Choroid plexus epithelial cell (primary cell): ENCODE results near the gene FLACC1.
A peak's percentile ranks its signal among the peaks of the same experiment; 100 is the strongest.

Experiments
- DNase-seq: peaks from one replicate; pipeline ENCODE4 v3.0.0-alpha.2; 2010; ENCODE audit warnings: low read depth
- H3K4me3 ChIP-seq: 2 replicates; pipeline ENCODE4 v1.5.1; 2011; ENCODE audit warnings: low read depth, mild to moderate bottlenecking, control low read depth, low read length, moderate library complexity
- TF ChIP-seq, protein P1 (sequence below): conservative IDR thresholded peaks from 2 replicates; pipeline ENCODE4 v1.5.1; 2011; ENCODE audit warnings: low read depth, mild to moderate bottlenecking, control low read depth, inconsistent platforms, low read length, moderate library complexity

The FLACC1 gene

DNA sequence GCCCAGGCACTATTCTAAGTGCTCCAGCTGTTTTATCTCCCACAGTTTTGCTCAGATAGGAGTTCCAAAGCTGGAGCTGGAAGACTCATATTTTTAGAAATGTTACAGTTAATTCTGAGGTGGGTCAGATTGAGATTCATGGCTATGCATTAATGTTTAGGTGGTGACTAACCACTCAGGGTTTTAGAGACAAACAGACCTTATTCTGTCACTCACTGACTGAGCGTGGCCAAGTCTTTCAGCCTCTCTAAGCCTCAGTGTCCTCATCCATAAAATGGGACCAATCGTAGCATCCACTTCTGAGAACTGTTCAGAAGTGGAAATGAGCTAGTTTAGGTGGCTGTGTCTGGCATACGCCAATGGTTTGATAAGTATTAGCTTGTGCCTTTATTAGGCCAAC is 101.1 kb downstream of the FLACC1 start:
- H3K4me3 ChIP-seq = no peak overlapping the region
- TF ChIP-seq, protein P1, sequence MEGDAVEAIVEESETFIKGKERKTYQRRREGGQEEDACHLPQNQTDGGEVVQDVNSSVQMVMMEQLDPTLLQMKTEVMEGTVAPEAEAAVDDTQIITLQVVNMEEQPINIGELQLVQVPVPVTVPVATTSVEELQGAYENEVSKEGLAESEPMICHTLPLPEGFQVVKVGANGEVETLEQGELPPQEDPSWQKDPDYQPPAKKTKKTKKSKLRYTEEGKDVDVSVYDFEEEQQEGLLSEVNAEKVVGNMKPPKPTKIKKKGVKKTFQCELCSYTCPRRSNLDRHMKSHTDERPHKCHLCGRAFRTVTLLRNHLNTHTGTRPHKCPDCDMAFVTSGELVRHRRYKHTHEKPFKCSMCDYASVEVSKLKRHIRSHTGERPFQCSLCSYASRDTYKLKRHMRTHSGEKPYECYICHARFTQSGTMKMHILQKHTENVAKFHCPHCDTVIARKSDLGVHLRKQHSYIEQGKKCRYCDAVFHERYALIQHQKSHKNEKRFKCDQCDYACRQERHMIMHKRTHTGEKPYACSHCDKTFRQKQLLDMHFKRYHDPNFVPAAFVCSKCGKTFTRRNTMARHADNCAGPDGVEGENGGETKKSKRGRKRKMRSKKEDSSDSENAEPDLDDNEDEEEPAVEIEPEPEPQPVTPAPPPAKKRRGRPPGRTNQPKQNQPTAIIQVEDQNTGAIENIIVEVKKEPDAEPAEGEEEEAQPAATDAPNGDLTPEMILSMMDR = no peak
- no peak for DNase-seq

DNA sequence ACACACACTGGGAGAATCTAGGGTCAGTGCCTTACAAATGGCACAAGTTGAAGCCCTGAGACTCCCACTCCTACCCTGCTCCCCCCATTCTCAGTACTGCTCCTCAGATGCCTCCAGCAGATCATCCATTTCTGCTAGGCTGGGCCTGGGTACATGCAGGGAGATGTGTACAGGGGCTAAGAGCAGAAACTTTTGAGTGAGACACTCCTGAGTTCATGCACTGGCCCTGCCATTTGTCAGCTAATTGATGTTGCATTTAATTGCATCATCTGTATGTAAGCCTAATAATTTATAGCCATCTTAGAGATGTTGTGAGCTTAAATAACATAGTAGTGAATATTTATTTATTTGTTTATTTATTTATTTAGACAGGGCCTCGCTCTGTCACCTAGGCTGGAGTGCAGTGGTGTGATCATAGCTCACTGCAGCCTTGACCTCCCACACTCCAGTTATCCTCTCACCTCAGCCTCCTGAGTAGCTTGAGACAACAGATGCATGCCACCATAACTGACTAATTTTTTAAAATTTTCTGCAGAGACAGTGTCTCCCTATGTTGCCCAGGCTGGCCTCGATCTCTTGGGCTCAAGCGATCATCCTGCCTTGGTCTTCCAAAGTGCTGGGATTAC is 101.6 kb downstream of the FLACC1 start:
- H3K4me3 ChIP-seq = no peak overlapping the region
- DNase-seq = no peak
- TF ChIP-seq, protein P1 = no peak

DNA sequence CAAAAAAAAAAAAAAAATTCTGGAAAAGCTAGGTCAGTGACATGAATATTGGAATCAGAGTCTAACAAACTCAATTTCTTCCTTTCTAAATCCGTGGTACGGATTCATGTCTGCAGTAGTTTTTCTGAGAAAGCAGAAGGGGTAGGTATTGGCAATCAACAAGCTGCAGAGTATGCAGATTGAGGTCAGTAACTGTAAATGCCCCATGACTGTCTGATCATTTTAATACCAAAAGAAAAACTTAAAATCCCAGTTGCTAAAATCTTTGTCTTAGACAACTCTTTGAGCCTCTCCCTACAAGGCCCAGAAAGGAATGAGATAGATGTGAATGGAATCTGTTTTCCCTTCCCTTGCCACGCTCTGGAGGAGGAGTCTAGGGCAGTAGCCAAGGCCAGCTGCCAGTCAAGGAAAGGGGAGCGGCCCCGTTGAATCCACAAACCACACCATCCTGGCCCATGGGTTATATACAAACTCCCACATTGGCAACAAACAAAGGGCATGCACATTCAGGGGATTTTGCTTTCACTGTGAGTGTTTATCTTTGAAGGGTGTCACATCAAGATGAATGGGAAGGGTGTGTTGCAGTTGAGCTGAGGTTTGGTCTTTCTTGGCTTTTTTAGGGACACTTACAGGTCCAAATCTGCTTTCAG is 102.9 kb downstream of the FLACC1 start:
- H3K4me3 ChIP-seq = no peak overlapping the region
- TF ChIP-seq, protein P1 = no peak
- peak; percentile 56 for DNase-seq

DNA sequence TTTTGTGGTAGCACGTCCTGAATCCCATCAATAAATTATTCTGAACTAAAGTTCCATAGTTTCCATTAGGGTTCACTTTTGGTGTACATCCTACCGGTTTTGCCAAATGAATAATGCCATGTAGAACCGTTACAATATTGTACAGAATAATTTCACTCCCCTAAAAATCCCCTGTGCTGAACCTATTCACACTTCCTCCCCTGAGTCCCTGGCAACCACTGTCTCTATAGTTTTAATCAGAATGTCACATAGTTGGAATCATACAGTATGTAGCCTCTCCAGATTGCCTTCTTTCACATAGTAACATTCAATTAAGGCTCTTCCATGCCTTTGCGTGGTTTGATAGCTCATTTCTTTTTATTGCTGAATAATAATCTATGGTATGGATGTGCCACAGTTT is 106.4 kb downstream of the FLACC1 start:
- no peak overlapping the region for H3K4me3 ChIP-seq
- no peak for DNase-seq
- TF ChIP-seq, protein P1 = no peak

DNA sequence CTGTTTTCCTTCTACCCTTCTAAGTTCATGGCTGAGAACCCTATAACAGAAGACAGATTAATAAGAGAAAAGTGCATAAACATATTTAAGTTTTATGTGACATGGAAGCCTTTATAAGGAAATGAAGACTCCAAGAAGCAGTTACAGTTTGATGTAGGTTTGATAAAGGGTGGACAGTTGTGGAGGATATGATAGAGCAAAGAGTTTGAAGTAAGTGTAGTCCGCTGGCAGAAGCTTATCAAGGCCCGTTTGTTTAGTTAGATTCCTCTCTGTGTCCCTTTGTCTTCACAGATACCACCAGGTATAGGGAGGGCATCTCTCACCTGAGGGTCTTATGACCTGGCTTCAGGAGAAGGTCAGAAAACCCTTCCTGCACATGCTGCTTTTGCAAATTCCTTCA is 107.3 kb downstream of the FLACC1 start:
- DNase-seq = no peak
- TF ChIP-seq, protein P1 = no peak
- H3K4me3 ChIP-seq = no peak overlapping the region

DNA sequence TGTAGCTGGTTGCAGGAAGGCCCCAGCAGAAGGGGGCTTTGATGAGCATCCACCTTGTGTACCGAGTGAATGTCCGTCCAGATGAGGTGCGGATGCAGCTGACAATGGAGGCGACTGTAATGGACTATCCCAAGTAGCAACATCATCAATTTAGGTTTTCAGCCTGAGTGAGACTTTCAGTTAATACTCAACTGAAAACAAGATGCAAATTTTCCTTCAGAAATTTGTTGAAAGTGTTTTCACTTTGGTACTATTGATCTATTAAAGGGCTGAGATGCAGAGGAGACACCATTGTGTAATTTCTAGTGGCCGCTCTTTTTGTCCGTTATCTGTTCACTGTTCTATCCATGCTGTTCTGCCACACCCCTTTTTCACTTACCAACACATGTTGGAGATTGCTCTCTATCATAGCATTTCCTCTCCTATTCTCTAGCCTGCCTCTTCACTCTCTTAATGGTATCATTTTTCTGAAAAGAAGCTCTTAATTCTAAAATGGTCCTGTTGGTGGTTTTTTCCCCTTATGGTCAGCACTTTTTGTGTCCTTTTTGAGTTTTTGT is 108.8 kb downstream of the FLACC1 start:
- no peak overlapping the region for H3K4me3 ChIP-seq
- no peak for DNase-seq
- TF ChIP-seq, protein P1 = no peak

DNA sequence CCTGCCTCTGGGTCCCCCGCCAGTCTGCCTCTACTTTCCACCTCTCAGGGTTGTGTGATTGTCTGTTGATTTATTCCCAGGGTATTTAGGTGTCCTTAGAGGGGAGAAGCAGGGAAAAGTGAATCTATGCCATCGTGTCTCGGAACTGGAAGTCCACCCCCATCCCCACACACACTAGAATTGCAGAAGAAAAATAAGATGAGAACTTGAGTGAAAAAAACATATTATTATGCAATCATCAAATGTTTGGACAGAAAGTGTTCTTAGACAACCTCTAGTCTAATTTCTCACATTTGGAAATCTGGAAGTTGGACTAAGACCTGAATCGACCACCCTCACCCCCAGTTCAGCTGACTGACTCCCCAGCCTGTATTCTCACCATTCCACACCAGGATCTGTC is 110.9 kb downstream of the FLACC1 start:
- no peak overlapping the region for H3K4me3 ChIP-seq
- no peak for DNase-seq
- TF ChIP-seq, protein P1 = no peak
